Liver (tissue), 9 donors: ENCODE measurements around the gene C1QL4. TPM values are rescaled to one million over a fixed set of nuclear protein-coding genes. Genes with fewer than 3 reads are reported as not detected.
"Not testable (repeated sequence)": the region's sequence is repeated elsewhere in the genome, so short reads cannot be mapped to it uniquely, and the experiment has no call there.

ENCODE experiments used
- DNase-seq: peaks from one replicate; pipeline ENCODE4 v3.0.0-alpha.2; 2017; ENCODE audit warnings: low spot score
- H3K27ac ChIP-seq, 2 donors: one replicate each; pipeline ENCODE4 v1.7.0; 2013; ENCODE audit warnings: inconsistent platforms in 2 of 2, low read length in 2 of 2, control low read depth in 1 of 2, low read depth in 1 of 2, mild to moderate bottlenecking in 1 of 2
- H3K27me3 ChIP-seq, 4 donors: one replicate each; pipeline versions ENCODE4 v1.6.1 to v1.7.0; 2013; ENCODE audit warnings: low read length in 3 of 4, inconsistent platforms in 1 of 4, mild to moderate bottlenecking in 1 of 4, moderate library complexity in 1 of 4; ENCODE audit not compliant: control insufficient read depth in 4 of 4, insufficient read depth in 4 of 4
- H3K36me3 ChIP-seq, 4 donors: one replicate each; pipeline versions ENCODE4 v1.6.1 to v1.7.0; 2013; ENCODE audit warnings: low read length in 3 of 4, mild to moderate bottlenecking in 3 of 4, low read depth in 1 of 4, moderate library complexity in 1 of 4; ENCODE audit not compliant: control insufficient read depth in 4 of 4, insufficient read depth in 3 of 4
- H3K4me1 ChIP-seq, 4 donors: one replicate each; pipeline versions ENCODE4 v1.6.1 to v1.7.0; 2013; ENCODE audit warnings: low read length in 3 of 4, mild to moderate bottlenecking in 3 of 4, moderate library complexity in 1 of 4; ENCODE audit not compliant: control insufficient read depth in 4 of 4, insufficient read depth in 4 of 4
- H3K4me3 ChIP-seq, 3 donors: one replicate each; pipeline versions ENCODE4 v1.6.1 to v1.7.0; 2013; ENCODE audit warnings: low read length in 3 of 3, control low read depth in 1 of 3, low read depth in 1 of 3, mild to moderate bottlenecking in 1 of 3
- H3K9ac ChIP-seq, 2 donors: one replicate each; pipeline ENCODE4 v1.7.0; 2013; ENCODE audit warnings: low read length in 2 of 2, mild to moderate bottlenecking in 2 of 2, moderate library complexity in 2 of 2, control low read depth in 1 of 2, low read depth in 1 of 2
- H3K9me3 ChIP-seq, 4 donors: one replicate each; pipeline versions ENCODE4 v1.6.1 to v1.7.0; 2013; ENCODE audit warnings: low read length in 3 of 4; ENCODE audit not compliant: control insufficient read depth in 4 of 4
- RXRA ChIP-seq, 2 donors: IDR thresholded peaks; 2 replicates each; pipeline ENCODE4 v1.6.1; 2017 to 2018; ENCODE audit warnings: antibody characterized with exemption in 2 of 2, mild to moderate bottlenecking in 1 of 2
- WGBS: extraction: QIAGEN DNeasy Blood & Tissue Kit; methylation state at CpG from one replicate; pipeline ENCODE4 v1.1.7; 2013; 5-methylcytosine and 5-hydroxymethylcytosine counted together
- polyA plus RNA-seq, 2 donors: library from polyadenylated mRNA; stranded (reverse) in 1 of 2; unstranded in 1 of 2; fragments of 200-250 nt in 1 of 2; fragments of >200 nt in 1 of 2; fragmentation: Nextera tagmentation in 1 of 2; extraction: Ambion mirVana in 1 of 2; gene quantifications; one replicate each; pipeline versions ENCODE4 v1.2.1 to v1.2.3, GENCODE V29; 2013 to 2015
- total RNA-seq, 2 donors: library from RNA; depleted of rRNA; stranded (reverse); fragments of >200 nt; gene quantifications; one replicate each; pipeline ENCODE4 v1.2.3, GENCODE V29; 2014
- donor health status: healthy.
- donor health status: healthy.
- donor health status: healthy.
- donor health status: healthy.
- donor health status: healthy.

The C1QL4 gene
- total and polyA plus RNA-seq, 4 donors = not detected

GRCh38 chr12:49283541-49284429 lies 53.2 kb downstream of the C1QL4 start:
- no peak for TF ChIP-seq RXRA (IDR thresholded peaks at IDR 0.05)
- no peak overlapping the region for H3K9ac ChIP-seq
- H3K4me1 ChIP-seq = peaks cover 0 to 3% (median 0%) of the 10 kb centered on the region in 4 donors
- no peak overlapping the region for H3K4me3 ChIP-seq
- H3K27ac ChIP-seq = no peak overlapping the region
- no peaks in the 10 kb centered on the region for H3K36me3 ChIP-seq
- no peak for DNase-seq
- no peaks in the 10 kb centered on the region for H3K9me3 ChIP-seq
- 82% methylated on average over 25 of the region's 25 CpGs for WGBS
- H3K27me3 ChIP-seq = peaks cover 0 to 6% (median 0%) of the 10 kb centered on the region in 4 donors

GRCh38 chr12:49282740-49283375 lies 54.1 kb downstream of the C1QL4 start:
- not testable (repeated sequence) for H3K9me3 ChIP-seq, H3K9ac ChIP-seq, DNase-seq, H3K4me1 ChIP-seq, H3K4me3 ChIP-seq, H3K36me3 ChIP-seq, H3K27ac ChIP-seq, H3K27me3 ChIP-seq
- 53% methylated on average over 2 of the region's 6 CpGs for WGBS

Other genes with a start within 250 kb of the C1QL4 start
- under 1 TPM; 0.08 to 0.09 TPM for gene DHH, start 242.4 kb downstream of the C1QL4 start, total RNA-seq
- gene DHH, start 242.4 kb downstream of the C1QL4 start, polyA plus RNA-seq = under 1 TPM in 1 of 2 donors, not detected in 1; 0.09 TPM
- gene LMBR1L, start 226.3 kb downstream of the C1QL4 start, total RNA-seq = 10 to 100 TPM; 13.0 to 23.7 TPM
- gene LMBR1L, start 226.3 kb downstream of the C1QL4 start, polyA plus RNA-seq = 10 to 100 TPM in 1 of 2 donors, 1 to 10 TPM in 1; 9.3 to 10.5 TPM
- 1,000 to 10,000 TPM in 1 of 2 donors, 100 to 1,000 TPM in 1; 161 to 1,268 TPM for gene TUBA1B, start 205.8 kb downstream of the C1QL4 start, total RNA-seq
- gene TUBA1B, start 205.8 kb downstream of the C1QL4 start, polyA plus RNA-seq = 100 to 1,000 TPM; 125 to 325 TPM
- gene TUBA1A, start 148.1 kb downstream of the C1QL4 start, total RNA-seq = 10 to 100 TPM; 14.8 to 28.0 TPM
- gene TUBA1A, start 148.1 kb downstream of the C1QL4 start, polyA plus RNA-seq = 10 to 100 TPM in 1 of 2 donors, 1 to 10 TPM in 1; 4.2 to 17.5 TPM
- gene TUBA1C, start 72.1 kb downstream of the C1QL4 start, total RNA-seq = 100 to 1,000 TPM; 102 to 103 TPM
- 100 to 1,000 TPM in 1 of 2 donors, 10 to 100 TPM in 1; 54.6 to 162 TPM for gene TUBA1C, start 72.1 kb downstream of the C1QL4 start, polyA plus RNA-seq
- not detected for gene PRPH, start 42.0 kb downstream of the C1QL4 start, total RNA-seq
- gene PRPH, start 42.0 kb downstream of the C1QL4 start, polyA plus RNA-seq = under 1 TPM in 1 of 2 donors, not detected in 1; 0.05 TPM
- gene TROAP, start 13.9 kb downstream of the C1QL4 start, total RNA-seq = 10 to 100 TPM in 1 of 2 donors, not detected in 1; 17.5 TPM
- gene TROAP, start 13.9 kb downstream of the C1QL4 start, polyA plus RNA-seq = 1 to 10 TPM in 1 of 2 donors, under 1 TPM in 1; 0.97 to 2.0 TPM
- gene DNAJC22, start 9.7 kb upstream of the C1QL4 start, total RNA-seq = 10 to 100 TPM; 16.6 to 49.4 TPM
- gene DNAJC22, start 9.7 kb upstream of the C1QL4 start, polyA plus RNA-seq = 10 to 100 TPM; 22.4 to 34.0 TPM
- gene SPATS2, start 30.3 kb upstream of the C1QL4 start, total RNA-seq = 1 to 10 TPM; 4.1 to 5.2 TPM
- 1 to 10 TPM; 2.4 to 4.9 TPM for gene SPATS2, start 30.3 kb upstream of the C1QL4 start, polyA plus RNA-seq
- gene KCNH3, start 201.8 kb upstream of the C1QL4 start, total RNA-seq = under 1 TPM in 1 of 2 donors, not detected in 1; 0.19 TPM
- under 1 TPM; 0.07 to 0.24 TPM for gene KCNH3, start 201.8 kb upstream of the C1QL4 start, polyA plus RNA-seq
- 10 to 100 TPM; 24.8 to 33.1 TPM for gene MCRS1, start 231.0 kb upstream of the C1QL4 start, total RNA-seq
- gene MCRS1, start 231.0 kb upstream of the C1QL4 start, polyA plus RNA-seq = 10 to 100 TPM; 20.0 to 27.4 TPM